Glutamatergic neuron (in vitro differentiated cells): ENCODE data around the gene CEP128. TPM values are rescaled to one million over a fixed set of nuclear protein-coding genes. Genes with fewer than 3 reads are reported as not detected.

ENCODE experiments used
- DNase-seq: peaks from one replicate; pipeline ENCODE4 v3.0.0; 2022
- H3K27ac Mint-ChIP-seq: one replicate; pipeline ENCODE4 v1.8.0; 2020; ENCODE audit warnings: mild to moderate bottlenecking, mixed read lengths, inconsistent platforms; ENCODE audit not compliant: unreplicated experiment
- H3K27me3 Mint-ChIP-seq: one replicate; pipeline ENCODE4 v1.8.0; 2020; ENCODE audit warnings: mild to moderate bottlenecking, moderate library complexity, mixed read lengths, inconsistent platforms; ENCODE audit not compliant: unreplicated experiment
- H3K36me3 Mint-ChIP-seq: one replicate; pipeline ENCODE4 v1.8.0; 2020; ENCODE audit warnings: mild to moderate bottlenecking, mixed read lengths, inconsistent platforms; ENCODE audit not compliant: unreplicated experiment
- H3K4me1 Mint-ChIP-seq: one replicate; pipeline ENCODE4 v1.8.0; 2020; ENCODE audit warnings: mild to moderate bottlenecking, low read depth, mixed read lengths, inconsistent platforms; ENCODE audit not compliant: unreplicated experiment
- H3K4me3 Mint-ChIP-seq: one replicate; pipeline ENCODE4 v1.8.0; 2020; ENCODE audit warnings: mild to moderate bottlenecking, mixed read lengths, inconsistent platforms; ENCODE audit not compliant: unreplicated experiment
- H3K9me3 Mint-ChIP-seq: one replicate; pipeline ENCODE4 v1.8.0; 2020; ENCODE audit warnings: mild to moderate bottlenecking, moderate library complexity, mixed read lengths, inconsistent platforms; ENCODE audit not compliant: unreplicated experiment
- total RNA-seq: library from RNA; stranded (reverse); fragmentation: NEBNext Ultra II Directional; extraction: Animal tissue kit (Norgen Biotek cat#: 25700); gene quantifications from one replicate; pipeline ENCODE4 v1.2.1, GENCODE V29; 2021; ENCODE audit not compliant: unreplicated experiment
- TF ChIP-seq, protein P1 (sequence below): fragments of 200-600 bp; sonication (generic); IDR thresholded peaks from one replicate; pipeline ENCODE4 v1.5.0; 2021; ENCODE audit not compliant: partially characterized antibody, unreplicated experiment

CEP128 gene
- total RNA-seq, 1 donor from 2014 or later = 38.5 TPM

DNA sequence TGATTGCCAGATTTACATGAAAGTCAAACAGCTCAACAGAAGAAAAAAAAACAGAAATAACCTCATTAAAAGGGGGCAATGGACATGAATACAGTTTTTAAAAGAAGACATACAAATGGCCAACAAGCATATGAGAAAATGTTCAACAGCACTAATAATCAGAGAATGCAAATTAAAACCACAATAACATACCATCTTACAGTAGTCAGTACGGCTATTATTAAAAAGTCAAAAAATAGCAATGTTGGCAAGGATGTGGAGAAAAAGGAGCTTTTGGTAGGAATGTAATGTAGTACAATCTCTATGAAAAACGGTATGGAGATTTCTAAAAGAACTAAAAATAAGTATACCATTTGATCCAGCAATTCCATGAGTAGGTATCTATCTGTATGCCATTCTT is 272.1 kb downstream of the CEP128 start:
- Mint-ChIP-seq H3K4me1 (no peaks in the 10 kb centered on the region), H3K27me3 (no peaks in the 10 kb centered on the region), H3K36me3 (peaks cover 4% of the 10 kb centered on the region), H3K27ac (no peak overlapping the region), H3K9me3 (no peaks in the 10 kb centered on the region), H3K4me3 (no peak overlapping the region)
- no peak for DNase-seq
- TF ChIP-seq, protein P1, sequence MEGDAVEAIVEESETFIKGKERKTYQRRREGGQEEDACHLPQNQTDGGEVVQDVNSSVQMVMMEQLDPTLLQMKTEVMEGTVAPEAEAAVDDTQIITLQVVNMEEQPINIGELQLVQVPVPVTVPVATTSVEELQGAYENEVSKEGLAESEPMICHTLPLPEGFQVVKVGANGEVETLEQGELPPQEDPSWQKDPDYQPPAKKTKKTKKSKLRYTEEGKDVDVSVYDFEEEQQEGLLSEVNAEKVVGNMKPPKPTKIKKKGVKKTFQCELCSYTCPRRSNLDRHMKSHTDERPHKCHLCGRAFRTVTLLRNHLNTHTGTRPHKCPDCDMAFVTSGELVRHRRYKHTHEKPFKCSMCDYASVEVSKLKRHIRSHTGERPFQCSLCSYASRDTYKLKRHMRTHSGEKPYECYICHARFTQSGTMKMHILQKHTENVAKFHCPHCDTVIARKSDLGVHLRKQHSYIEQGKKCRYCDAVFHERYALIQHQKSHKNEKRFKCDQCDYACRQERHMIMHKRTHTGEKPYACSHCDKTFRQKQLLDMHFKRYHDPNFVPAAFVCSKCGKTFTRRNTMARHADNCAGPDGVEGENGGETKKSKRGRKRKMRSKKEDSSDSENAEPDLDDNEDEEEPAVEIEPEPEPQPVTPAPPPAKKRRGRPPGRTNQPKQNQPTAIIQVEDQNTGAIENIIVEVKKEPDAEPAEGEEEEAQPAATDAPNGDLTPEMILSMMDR = no peak

DNA sequence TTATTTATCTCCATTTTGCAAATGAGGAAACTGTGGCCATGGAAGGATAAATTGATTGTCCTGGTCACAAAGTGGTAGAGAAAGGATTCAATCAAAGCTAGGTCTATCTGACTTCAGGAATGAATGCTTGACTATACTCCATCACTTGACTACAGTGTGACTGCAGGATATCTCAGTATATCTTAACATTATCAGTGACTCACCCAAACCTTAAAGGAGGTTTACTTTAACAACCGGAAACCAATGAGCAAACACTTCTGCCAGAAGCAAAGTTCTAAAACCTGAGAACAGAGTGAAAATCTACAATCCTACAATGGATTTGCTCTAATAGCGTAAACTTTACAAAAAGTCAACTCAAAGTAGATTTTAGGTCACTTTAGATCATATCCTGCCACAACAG is 277.0 kb downstream of the CEP128 start:
- Mint-ChIP-seq H3K36me3 (peaks cover 4% of the 10 kb centered on the region), H3K27ac (no peak overlapping the region), H3K9me3 (no peaks in the 10 kb centered on the region), H3K4me3 (no peak overlapping the region), H3K4me1 (no peaks in the 10 kb centered on the region), H3K27me3 (peaks cover 2% of the 10 kb centered on the region)
- TF ChIP-seq, protein P1 = no peak
- no peak for DNase-seq

DNA sequence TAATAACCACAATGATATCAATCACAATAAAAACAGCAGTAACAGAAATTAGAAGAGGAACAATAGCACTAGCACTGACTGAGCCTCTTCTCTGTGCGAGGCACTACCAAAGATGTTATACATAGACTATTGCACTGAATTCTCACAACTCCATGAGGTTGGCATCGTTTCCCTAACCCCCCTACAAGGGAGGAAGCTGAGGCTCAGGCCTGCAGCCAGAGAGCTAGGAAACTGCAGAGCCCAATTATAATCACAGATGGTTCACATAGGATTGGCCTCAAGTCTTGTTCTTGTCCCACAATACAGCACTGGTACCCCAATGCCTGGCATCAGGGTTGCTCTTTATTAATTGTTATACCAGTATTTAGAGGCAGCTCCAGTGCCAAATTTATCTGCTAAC is 278.0 kb downstream of the CEP128 start:
- TF ChIP-seq, protein P1 = no peak
- H3K9me3 Mint-ChIP-seq = no peaks in the 10 kb centered on the region
- DNase-seq = no peak
- H3K27me3 Mint-ChIP-seq = peaks cover 2% of the 10 kb centered on the region
- H3K4me3 Mint-ChIP-seq = no peak overlapping the region
- H3K36me3 Mint-ChIP-seq = peaks cover 4% of the 10 kb centered on the region
- no peak overlapping the region for H3K27ac Mint-ChIP-seq
- no peaks in the 10 kb centered on the region for H3K4me1 Mint-ChIP-seq

DNA sequence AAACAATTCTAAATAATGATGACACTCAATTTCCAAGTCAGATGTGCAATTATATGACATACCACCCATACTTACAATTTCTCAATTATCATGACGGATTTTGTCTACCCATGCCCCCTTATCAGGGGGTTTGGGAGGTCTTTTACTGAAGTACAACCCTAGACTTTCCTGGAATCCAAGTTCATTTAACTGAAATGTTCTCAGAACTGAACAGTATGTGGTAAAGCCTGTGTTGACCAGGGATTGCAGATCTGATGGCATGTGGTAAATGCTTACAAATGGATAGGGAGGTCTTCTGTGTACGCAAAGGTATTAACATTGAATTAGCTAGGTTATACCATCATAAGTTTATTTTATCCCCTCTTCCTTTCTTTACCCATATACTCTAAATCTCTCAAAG is 281.8 kb downstream of the CEP128 start:
- no peaks in the 10 kb centered on the region for H3K36me3 Mint-ChIP-seq
- no peak overlapping the region for H3K27ac Mint-ChIP-seq
- TF ChIP-seq, protein P1 = no peak
- H3K9me3 Mint-ChIP-seq = no peaks in the 10 kb centered on the region
- H3K4me3 Mint-ChIP-seq = no peak overlapping the region
- H3K27me3 Mint-ChIP-seq = peaks cover 2% of the 10 kb centered on the region
- DNase-seq = no peak
- H3K4me1 Mint-ChIP-seq = no peaks in the 10 kb centered on the region

DNA sequence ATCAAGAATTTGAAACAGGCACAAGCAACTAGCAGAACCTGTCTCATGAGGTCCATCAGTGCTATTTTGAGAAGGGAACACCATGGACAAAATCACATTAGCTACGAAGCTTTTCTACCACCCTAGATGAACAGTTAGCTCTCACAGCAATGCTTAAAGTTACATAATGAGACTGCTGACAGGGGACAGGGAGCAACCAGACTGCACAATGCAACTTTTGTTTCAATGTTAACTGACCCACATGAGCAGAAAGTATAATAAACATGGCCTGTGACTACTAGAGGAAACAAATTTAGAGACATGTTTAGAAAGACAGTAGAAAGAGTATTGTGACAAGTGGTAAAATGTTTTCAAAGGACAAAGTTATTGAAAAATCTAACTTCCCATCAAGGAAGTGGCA is 282.8 kb downstream of the CEP128 start:
- Mint-ChIP-seq H3K4me3 (no peak overlapping the region), H3K4me1 (no peaks in the 10 kb centered on the region), H3K36me3 (no peaks in the 10 kb centered on the region), H3K27ac (no peak overlapping the region), H3K27me3 (peaks cover 2% of the 10 kb centered on the region), H3K9me3 (no peaks in the 10 kb centered on the region)
- TF ChIP-seq, protein P1 = no peak
- DNase-seq = no peak
